ENCODE results near the gene DNAI1. TPM values are rescaled to one million over a fixed set of nuclear protein-coding genes. Genes with fewer than 3 reads are reported as not detected.

The DNAI1 gene
- total RNA-seq, 4 donors from 2014 or later, result 0.51 TPM; not detected in 3

GRCh38 chr9:34451545-34451944, 7.1 kb upstream of the DNAI1 start:
- no peak for TF ChIP-seq CTCF (IDR thresholded peaks at IDR 0.05; ENCODE audit: low read depth)

- no peak for TF ChIP-seq CTCF (IDR thresholded peaks at IDR 0.05; ENCODE audit: low read depth)
Observed at GRCh38 chr9:34452568-34452967, 6.0 kb upstream of the DNAI1 start.

GRCh38 chr9:34454571-34455065, 4.0 kb upstream of the DNAI1 start:
- TF ChIP-seq CTCF (IDR thresholded peaks at IDR 0.05; ENCODE audit: low read depth), result no peak

GRCh38 chr9:34456151-34456550, 2.5 kb upstream of the DNAI1 start:
- TF ChIP-seq CTCF (IDR thresholded peaks at IDR 0.05; ENCODE audit: low read depth), result no peak

- no peak for TF ChIP-seq CTCF (IDR thresholded peaks at IDR 0.05; ENCODE audit: low read depth)
Observed at GRCh38 chr9:34456746-34457145, 1.9 kb upstream of the DNAI1 start.

GRCh38 chr9:34457266-34458012, 1.2 kb upstream of the DNAI1 start:
- TF ChIP-seq CTCF (IDR thresholded peaks at IDR 0.05; ENCODE audit: low read depth), result no peak

- no peak for TF ChIP-seq CTCF (IDR thresholded peaks at IDR 0.05; ENCODE audit: low read depth)
Observed at GRCh38 chr9:34458959-34459340, 345 bp downstream of the DNAI1 start.
